ENCODE measurements around the gene VPS13D. TPM values are rescaled to one million over a fixed set of nuclear protein-coding genes. Genes with fewer than 3 reads are reported as not detected.

Gene VPS13D
- total RNA-seq, 1 experiment from 2014 or later = 29.0 TPM

DNA sequence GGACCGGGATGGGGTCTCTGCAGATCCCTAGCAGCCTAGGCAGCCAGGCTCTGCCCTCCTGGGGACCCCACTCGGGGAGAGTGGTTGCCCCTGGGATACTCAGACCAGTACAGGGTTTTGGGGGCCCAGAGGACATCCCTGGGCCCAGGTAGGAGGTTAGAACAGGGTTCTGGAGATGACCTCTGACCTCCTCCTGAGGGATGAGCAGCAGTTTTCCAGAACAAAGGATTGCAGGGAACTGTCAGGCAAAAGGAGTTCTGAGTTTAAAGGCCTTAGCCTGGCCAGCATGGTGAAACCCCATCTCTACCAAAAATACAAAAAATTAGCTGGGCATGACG is 20.4 kb upstream of the VPS13D start:
- POLR2A ChIA-PET = no interaction called here
- TF ChIP-seq ZBTB21 (CRISPR knock-in tag; IDR thresholded peaks at IDR 0.05; ENCODE audit: borderline replicate concordance) = no peak
- no peak for TF ChIP-seq ZNF671 (CRISPR knock-in tag; IDR thresholded peaks at IDR 0.05)
- no peak for TF ChIP-seq MXD4 (CRISPR knock-in tag; IDR thresholded peaks at IDR 0.05; ENCODE audit: borderline replicate concordance)
- no peak for TF ChIP-seq ZNF512 (CRISPR knock-in tag; IDR thresholded peaks at IDR 0.05; ENCODE audit: borderline replicate concordance)
- TF ChIP-seq SMAD3 (CRISPR knock-in tag; IDR thresholded peaks at IDR 0.05; ENCODE audit: borderline replicate concordance) = no peak
- TF ChIP-seq ZNF416 (CRISPR knock-in tag; IDR thresholded peaks at IDR 0.05) = no peak
- no peak for TF ChIP-seq OVOL2 (CRISPR knock-in tag; IDR thresholded peaks at IDR 0.05; ENCODE audit: borderline replicate concordance)
- TF ChIP-seq ESRRA (CRISPR knock-in tag; IDR thresholded peaks at IDR 0.05; ENCODE audit: borderline replicate concordance) = no peak
- TF ChIP-seq GTF2I (CRISPR knock-in tag; conservative IDR thresholded peaks at IDR 0.05) = no peak
- ATAC-seq (no peak), DNase-seq (ENCODE audit: low spot score) (no peak)
- no peaks in the 10 kb centered on the region for H3K36me3 Mint-ChIP-seq
- no peak overlapping the region for H3K4me3 Mint-ChIP-seq
- peaks cover 20% of the 10 kb centered on the region for H3K4me1 Mint-ChIP-seq
- H3K27me3 Mint-ChIP-seq (ENCODE audit: low read depth) = peaks cover 3% of the 10 kb centered on the region; the same call in 1 of the 2 replicates
- no peaks in the 10 kb centered on the region; the same call in 1 of the 2 replicates for H3K9me3 Mint-ChIP-seq
- H3K27ac Mint-ChIP-seq = no peak overlapping the region
- CTCF ChIA-PET = interaction anchor here (2.0 to 17.1 kb wide), 3 partner anchors 67 to 102 kb away, joined by 6 to 325 read pairs (median 13); no protein-coding TSS in a partner anchor

DNA sequence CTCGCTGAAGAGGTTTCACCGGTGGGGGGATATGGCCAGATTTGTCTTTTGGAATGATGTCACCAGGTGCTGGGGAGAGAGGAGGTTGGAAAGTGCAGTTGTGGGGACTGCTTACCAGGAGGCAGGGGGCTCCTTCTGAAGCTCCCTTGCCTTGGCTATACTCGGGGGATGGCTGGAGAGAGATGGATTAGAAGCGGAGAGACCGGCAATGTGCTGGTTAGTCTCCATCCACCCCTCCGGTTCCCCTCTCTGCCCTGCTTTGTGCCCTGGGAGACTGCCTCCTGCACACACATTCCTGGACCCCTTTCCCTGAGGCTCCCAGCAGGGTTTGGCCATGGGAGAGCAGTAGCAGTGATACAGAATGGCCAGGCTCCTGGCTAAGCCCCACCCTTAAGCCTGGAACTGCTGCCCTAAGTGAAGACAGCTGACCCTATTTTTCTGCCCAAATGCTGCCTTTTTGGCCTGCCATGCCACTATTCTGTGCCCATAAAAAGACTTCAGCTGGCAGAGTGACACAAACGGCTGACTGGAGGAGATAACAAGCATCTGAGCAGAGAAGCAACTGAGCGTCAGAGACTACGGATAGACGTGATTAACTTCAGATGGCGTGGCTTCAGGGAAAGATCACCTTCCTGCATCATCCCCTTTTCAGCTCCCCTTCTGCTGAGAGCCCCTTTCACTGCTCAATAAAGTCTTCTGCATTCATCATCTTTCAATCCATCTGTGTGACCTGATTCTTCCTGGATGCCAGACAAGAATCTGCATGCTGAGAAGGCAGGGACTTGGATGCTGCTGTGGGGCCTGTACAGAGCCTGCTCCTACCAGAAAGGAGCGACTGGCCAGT is 14.5 kb upstream of the VPS13D start:
- no peak for ATAC-seq
- CTCF ChIA-PET = interaction anchor here (1.7 kb wide), 1 partner anchor 91 kb away, joined by 6 read pairs; no protein-coding TSS in a partner anchor
- TF ChIP-seq, protein P1, sequence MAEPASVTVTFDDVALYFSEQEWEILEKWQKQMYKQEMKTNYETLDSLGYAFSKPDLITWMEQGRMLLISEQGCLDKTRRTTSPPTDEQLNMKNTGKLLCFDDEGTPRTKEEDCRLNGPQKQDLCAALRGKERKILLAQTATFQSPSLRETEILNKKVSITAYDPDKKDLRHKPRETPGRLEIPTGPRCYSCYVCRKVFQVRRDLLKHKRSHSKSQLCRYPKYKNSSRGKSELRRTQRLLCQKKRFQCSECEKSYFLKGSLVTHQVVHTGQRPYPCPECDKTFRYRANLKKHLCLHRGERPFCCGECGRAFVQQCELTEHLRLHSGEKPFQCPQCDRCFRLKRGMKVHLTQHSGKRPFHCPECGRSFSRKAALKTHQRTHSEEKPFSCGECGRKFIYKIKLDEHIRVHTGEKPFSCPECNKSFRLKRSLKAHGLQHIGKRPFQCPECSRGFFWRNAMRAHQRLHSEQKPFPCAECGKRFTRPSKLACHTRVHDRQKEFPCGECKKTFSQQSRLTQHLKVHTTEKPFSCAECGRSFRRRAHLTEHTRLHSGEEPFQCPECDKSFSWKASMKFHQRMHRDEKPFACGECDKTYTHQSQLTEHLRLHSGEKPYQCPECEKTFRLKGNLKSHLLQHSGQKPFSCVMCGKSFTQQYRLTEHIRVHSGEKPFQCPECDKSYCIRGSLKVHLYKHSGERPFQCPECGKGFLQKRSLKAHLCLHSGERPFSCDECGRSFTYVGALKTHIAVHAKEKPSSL (CRISPR knock-in tag; conservative IDR thresholded peaks at IDR 0.05) = no peak
- no peak for TF ChIP-seq RORB (CRISPR knock-in tag; IDR thresholded peaks at IDR 0.05)
- POLR2A ChIA-PET = no interaction called here
- Mint-ChIP-seq H3K4me3 (no peak overlapping the region), H3K27me3 (ENCODE audit: low read depth) (peaks cover 19% of the 10 kb centered on the region), H3K36me3 (0 out of 2 replicates have a peak, but pooled peaks cover 2% of the 10 kb centered on the region), H3K4me1 (no peaks in the 10 kb centered on the region), H3K27ac (no peak overlapping the region), H3K9me3 (peaks cover 18% of the 10 kb centered on the region)
- no peak for DNase-seq (ENCODE audit: low spot score)

DNA sequence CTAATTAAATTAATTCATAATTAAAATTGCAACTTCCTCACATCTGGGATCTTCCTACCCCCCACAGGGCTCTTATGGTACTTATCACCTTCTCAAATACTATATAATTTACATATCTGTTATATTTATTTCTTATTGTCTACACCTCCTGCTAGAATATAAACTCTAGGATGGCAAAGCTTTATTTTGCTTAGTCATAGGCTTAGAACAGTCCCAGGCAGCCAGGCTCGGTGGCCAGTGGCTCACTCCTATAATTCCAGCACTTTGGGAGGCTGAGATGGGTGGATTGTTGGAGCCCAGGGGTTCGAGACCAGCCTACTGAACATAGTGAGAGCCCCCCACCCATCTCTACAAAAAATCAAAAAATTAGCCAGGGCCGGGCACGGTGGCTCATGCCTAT is 10.0 kb upstream of the VPS13D start:
- Mint-ChIP-seq H3K27ac (no peak overlapping the region), H3K27me3 (ENCODE audit: low read depth) (peaks cover 27% of the 10 kb centered on the region), H3K9me3 (peaks cover 56% of the 10 kb centered on the region), H3K36me3 (peaks cover 20% of the 10 kb centered on the region), H3K4me3 (no peak overlapping the region), H3K4me1 (no peaks in the 10 kb centered on the region)
- ChIA-PET CTCF (interaction anchor here (1.1 kb wide), 1 partner anchor 56 kb away, joined by 3 read pairs; no protein-coding TSS in a partner anchor), POLR2A (no interaction called here)
- ATAC-seq (no peak), DNase-seq (ENCODE audit: low spot score) (no peak)
- no peak for TF ChIP-seq NR2C2 (CRISPR knock-in tag; IDR thresholded peaks at IDR 0.05)
- no peak for TF ChIP-seq NR3C1 (CRISPR knock-in tag; conservative IDR thresholded peaks at IDR 0.05; ENCODE audit: low read depth)
- no peak for TF ChIP-seq ZNF121 (CRISPR knock-in tag; IDR thresholded peaks at IDR 0.05)
- no peak for TF ChIP-seq CREB1 (CRISPR knock-in tag; IDR thresholded peaks at IDR 0.05)
- TF ChIP-seq ZSCAN18 (CRISPR knock-in tag; IDR thresholded peaks at IDR 0.05) = no peak
- no peak for TF ChIP-seq RELA (CRISPR knock-in tag; IDR thresholded peaks at IDR 0.05; ENCODE audit: borderline replicate concordance)
- TF ChIP-seq PRRX2 (CRISPR knock-in tag; IDR thresholded peaks at IDR 0.05) = no peak
- no peak for TF ChIP-seq SMAD3 (CRISPR knock-in tag; IDR thresholded peaks at IDR 0.05; ENCODE audit: borderline replicate concordance)
- no peak for TF ChIP-seq GRHL2 (CRISPR knock-in tag; IDR thresholded peaks at IDR 0.05; ENCODE audit: insufficient replicate concordance, severe bottlenecking)
- no peak for TF ChIP-seq HMGXB4 (CRISPR knock-in tag; IDR thresholded peaks at IDR 0.05)
- TF ChIP-seq CDX4 (CRISPR knock-in tag; IDR thresholded peaks at IDR 0.05; ENCODE audit: borderline replicate concordance) = no peak
- no peak for TF ChIP-seq TEAD4 (CRISPR knock-in tag; IDR thresholded peaks at IDR 0.05)
- TF ChIP-seq MXD4 (CRISPR knock-in tag; IDR thresholded peaks at IDR 0.05; ENCODE audit: borderline replicate concordance) = no peak
- TF ChIP-seq IRF2 (CRISPR knock-in tag; IDR thresholded peaks at IDR 0.05; ENCODE audit: borderline replicate concordance, low read depth) = no peak
- no peak for TF ChIP-seq ZNF671 (CRISPR knock-in tag; IDR thresholded peaks at IDR 0.05)
- TF ChIP-seq, protein P2, sequence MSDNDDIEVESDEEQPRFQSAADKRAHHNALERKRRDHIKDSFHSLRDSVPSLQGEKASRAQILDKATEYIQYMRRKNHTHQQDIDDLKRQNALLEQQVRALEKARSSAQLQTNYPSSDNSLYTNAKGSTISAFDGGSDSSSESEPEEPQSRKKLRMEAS (CRISPR knock-in tag; IDR thresholded peaks at IDR 0.05) = no peak

Measured in WTC11 (cell line).